Measurements from ENCODE around the gene CD47. TPM values are rescaled to one million over a fixed set of nuclear protein-coding genes. Genes with fewer than 3 reads are reported as not detected.

Gene CD47
- total and polyA plus RNA-seq, 2 experiments from 2014 or later = 81.7 to 101 TPM

DNA sequence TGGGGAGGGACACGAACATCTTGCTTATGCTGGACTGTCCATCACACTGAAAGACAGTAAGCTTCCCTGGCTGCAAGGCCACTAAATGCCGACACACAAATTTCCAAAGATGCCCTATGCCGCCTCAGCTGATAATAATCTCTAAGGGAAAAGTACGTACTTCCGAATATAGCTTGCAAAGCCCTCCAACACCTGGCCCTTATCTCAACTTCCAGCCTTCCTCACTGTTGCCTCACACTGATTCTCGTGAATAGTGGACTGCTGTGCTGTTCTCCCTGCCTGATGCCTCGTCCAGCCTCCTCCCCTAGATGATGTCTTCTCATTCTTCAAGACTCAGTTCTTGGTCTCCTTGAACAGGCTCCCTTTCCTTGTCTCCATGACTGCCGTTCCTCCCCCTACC lies 72.3 kb downstream of the CD47 start:
- Histone ChIP-seq H3K27ac (no peak overlapping the region), H3K4me1 (ENCODE audit: insufficient read depth) (no peaks in the 10 kb centered on the region), H3K4me2 (no peak overlapping the region), H4K20me1 (ENCODE audit: insufficient read depth, poor library complexity, severe bottlenecking) (no peaks in the 10 kb centered on the region), H3K79me2 (no peaks in the 10 kb centered on the region), H3K4me3 (no peak overlapping the region), H3K9me3 (ENCODE audit: low read depth) (no peaks in the 10 kb centered on the region), H3K27me3 (no peaks in the 10 kb centered on the region), H2AFZ (no peak overlapping the region), H3K9me2 (replicated peaks; ENCODE audit: insufficient read depth) (no peaks in the 10 kb centered on the region), H3K36me3 (replicated peaks; ENCODE audit: insufficient read depth, low read depth) (no peaks in the 10 kb centered on the region)
- whole genome bisulfite sequencing (ENCODE audit: low lambda C conversion rate, missing lambda C conversion rate) = 76% methylated on average over 8 of the region's 8 CpGs
- DNase-seq (ENCODE audit: low spot score) = no peak
- no peak for TF ChIP-seq EZH2 (IDR thresholded peaks at IDR 0.05; ENCODE audit: borderline replicate concordance)
- TF ChIP-seq, protein P1, sequence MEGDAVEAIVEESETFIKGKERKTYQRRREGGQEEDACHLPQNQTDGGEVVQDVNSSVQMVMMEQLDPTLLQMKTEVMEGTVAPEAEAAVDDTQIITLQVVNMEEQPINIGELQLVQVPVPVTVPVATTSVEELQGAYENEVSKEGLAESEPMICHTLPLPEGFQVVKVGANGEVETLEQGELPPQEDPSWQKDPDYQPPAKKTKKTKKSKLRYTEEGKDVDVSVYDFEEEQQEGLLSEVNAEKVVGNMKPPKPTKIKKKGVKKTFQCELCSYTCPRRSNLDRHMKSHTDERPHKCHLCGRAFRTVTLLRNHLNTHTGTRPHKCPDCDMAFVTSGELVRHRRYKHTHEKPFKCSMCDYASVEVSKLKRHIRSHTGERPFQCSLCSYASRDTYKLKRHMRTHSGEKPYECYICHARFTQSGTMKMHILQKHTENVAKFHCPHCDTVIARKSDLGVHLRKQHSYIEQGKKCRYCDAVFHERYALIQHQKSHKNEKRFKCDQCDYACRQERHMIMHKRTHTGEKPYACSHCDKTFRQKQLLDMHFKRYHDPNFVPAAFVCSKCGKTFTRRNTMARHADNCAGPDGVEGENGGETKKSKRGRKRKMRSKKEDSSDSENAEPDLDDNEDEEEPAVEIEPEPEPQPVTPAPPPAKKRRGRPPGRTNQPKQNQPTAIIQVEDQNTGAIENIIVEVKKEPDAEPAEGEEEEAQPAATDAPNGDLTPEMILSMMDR (IDR thresholded peaks at IDR 0.05; ENCODE audit: poor library complexity) = no peak
- no peak for TF ChIP-seq EZH2phosphoT487 (IDR thresholded peaks at IDR 0.05; ENCODE audit: low read depth, severe bottlenecking, unreplicated experiment)

DNA sequence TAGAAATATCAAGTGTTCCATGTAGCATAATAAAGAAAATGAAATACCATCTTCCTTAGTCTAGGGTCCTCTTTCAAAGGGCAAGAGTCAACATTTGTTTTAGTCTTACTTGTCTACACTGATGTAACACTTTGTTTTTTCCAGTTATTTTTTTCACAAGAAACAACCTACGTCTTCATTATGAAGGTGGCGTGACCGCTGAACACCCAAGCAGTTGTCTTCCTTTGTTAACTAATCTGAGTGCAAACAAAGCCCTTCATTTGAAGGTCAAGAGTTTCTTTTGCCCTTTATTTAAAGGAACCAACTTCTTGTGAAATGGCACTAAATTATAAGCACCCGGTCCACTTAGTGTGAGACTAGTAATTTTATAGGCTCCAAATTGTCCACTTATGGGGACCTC lies 73.2 kb downstream of the CD47 start:
- H3K27me3 ChIP-seq = no peaks in the 10 kb centered on the region
- H3K4me1 ChIP-seq (ENCODE audit: insufficient read depth) = no peaks in the 10 kb centered on the region
- no peak for DNase-seq (ENCODE audit: low spot score)
- H3K9me3 ChIP-seq (ENCODE audit: low read depth) = no peaks in the 10 kb centered on the region
- TF ChIP-seq, protein P1 (IDR thresholded peaks at IDR 0.05; ENCODE audit: poor library complexity) = no peak
- no peak for TF ChIP-seq EZH2phosphoT487 (IDR thresholded peaks at IDR 0.05; ENCODE audit: low read depth, severe bottlenecking, unreplicated experiment)
- TF ChIP-seq EZH2 (IDR thresholded peaks at IDR 0.05; ENCODE audit: borderline replicate concordance) = no peak
- H3K79me2 ChIP-seq = no peaks in the 10 kb centered on the region
- no peaks in the 10 kb centered on the region for H3K9me2 ChIP-seq (replicated peaks; ENCODE audit: insufficient read depth)
- H2AFZ ChIP-seq = no peak overlapping the region
- H3K36me3 ChIP-seq (replicated peaks; ENCODE audit: insufficient read depth, low read depth) = no peaks in the 10 kb centered on the region
- no peak overlapping the region for H3K4me3 ChIP-seq
- H4K20me1 ChIP-seq (ENCODE audit: insufficient read depth, poor library complexity, severe bottlenecking) = no peaks in the 10 kb centered on the region
- no peak overlapping the region for H3K27ac ChIP-seq
- no peak overlapping the region for H3K4me2 ChIP-seq
- WGBS (ENCODE audit: low lambda C conversion rate, missing lambda C conversion rate) = 65% methylated on average over 4 of the region's 4 CpGs

DNA sequence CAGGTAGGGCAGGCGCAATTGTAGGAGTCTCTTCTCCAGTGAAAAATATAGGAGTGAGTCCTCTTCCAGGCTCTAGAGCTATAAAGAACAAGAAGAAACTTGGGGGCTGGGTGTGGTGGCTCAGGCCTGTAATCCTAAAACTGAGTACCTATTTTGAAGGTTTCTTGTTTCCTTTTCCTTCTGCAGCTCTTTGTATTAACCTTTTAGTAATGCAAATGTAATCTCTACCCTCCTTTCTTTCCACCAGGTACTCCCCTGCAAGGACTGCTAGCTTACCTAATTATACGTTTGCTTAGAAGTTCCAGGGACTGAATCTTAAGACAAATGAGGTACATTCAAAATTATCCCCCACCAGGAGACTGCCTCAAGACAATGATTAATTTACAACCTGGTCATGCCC lies 75.9 kb downstream of the CD47 start:
- H3K4me3 ChIP-seq = no peak overlapping the region
- 91% methylated on average over 2 of the region's 2 CpGs for WGBS (ENCODE audit: low lambda C conversion rate, missing lambda C conversion rate)
- no peak overlapping the region for H2AFZ ChIP-seq
- TF ChIP-seq, protein P1 (IDR thresholded peaks at IDR 0.05; ENCODE audit: poor library complexity) = no peak
- no peak for TF ChIP-seq EZH2 (IDR thresholded peaks at IDR 0.05; ENCODE audit: borderline replicate concordance)
- no peak for TF ChIP-seq EZH2phosphoT487 (IDR thresholded peaks at IDR 0.05; ENCODE audit: low read depth, severe bottlenecking, unreplicated experiment)
- no peaks in the 10 kb centered on the region for H4K20me1 ChIP-seq (ENCODE audit: insufficient read depth, poor library complexity, severe bottlenecking)
- no peaks in the 10 kb centered on the region for H3K36me3 ChIP-seq (replicated peaks; ENCODE audit: insufficient read depth, low read depth)
- no peaks in the 10 kb centered on the region for H3K79me2 ChIP-seq
- H3K9me2 ChIP-seq (replicated peaks; ENCODE audit: insufficient read depth) = no peaks in the 10 kb centered on the region
- no peak overlapping the region for H3K4me2 ChIP-seq
- no peaks in the 10 kb centered on the region for H3K27me3 ChIP-seq
- no peaks in the 10 kb centered on the region for H3K9me3 ChIP-seq (ENCODE audit: low read depth)
- no peak for DNase-seq (ENCODE audit: low spot score)
- no peak overlapping the region for H3K27ac ChIP-seq
- H3K4me1 ChIP-seq (ENCODE audit: insufficient read depth) = no peaks in the 10 kb centered on the region
